ENCODE data around the gene IQCF6.
"Not testable (repeated sequence)": the region's sequence is repeated elsewhere in the genome, so short reads cannot be mapped to it uniquely, and the experiment has no call there.

The IQCF6 gene

DNA sequence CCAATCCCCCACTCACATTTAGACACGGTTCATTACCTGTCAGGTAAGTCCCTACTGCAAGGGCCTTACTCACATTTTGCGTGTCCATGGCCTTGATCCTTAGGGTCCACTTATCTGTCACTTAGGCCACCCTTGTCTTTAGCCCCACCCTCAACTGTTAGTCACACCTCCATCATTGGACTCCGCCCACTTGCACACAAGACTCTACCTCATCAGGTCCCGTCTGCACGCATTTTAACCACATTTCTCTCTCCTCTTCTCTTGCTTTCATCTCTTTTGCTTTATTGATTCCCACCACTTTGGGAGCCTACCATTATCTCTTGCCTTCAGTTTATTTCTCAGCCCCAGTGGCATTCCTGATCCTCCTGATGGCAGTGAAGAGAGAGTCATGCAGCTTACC is at the start of gene IQCF6:
Gene IQCF6, minus strand, starts transcription at position 101 of the 400 bp plus-strand sequence. Its CDS starts 13 bp downstream, at position 88.
- no peak for DNase-seq

DNA sequence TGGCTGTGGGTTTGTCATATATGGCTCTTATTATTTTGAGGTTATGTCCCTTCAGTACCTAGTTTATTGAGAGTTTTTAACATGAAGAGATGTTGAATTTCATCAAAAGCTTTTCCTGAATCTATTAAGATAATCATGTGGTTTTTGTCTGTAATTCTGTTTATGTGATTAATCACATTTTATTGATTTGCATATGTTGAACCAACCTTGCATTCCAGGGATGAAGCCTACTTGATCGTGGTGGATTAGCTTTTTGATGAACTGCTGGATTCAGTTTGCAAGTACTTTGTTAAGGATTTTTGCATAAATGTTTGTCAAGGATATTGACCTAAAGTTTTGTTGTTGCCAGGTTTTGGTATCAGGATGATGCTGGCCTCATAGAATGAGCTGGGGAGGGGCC is 49.3 kb upstream of the IQCF6 start:
- DNase-seq: no peak

GRCh38 chr3:51819709-51820406 is 40.8 kb upstream of the IQCF6 start:
- DNase-seq: no peak

GRCh38 chr3:51819151-51819550 is 40.1 kb upstream of the IQCF6 start:
- no peak for DNase-seq

DNA sequence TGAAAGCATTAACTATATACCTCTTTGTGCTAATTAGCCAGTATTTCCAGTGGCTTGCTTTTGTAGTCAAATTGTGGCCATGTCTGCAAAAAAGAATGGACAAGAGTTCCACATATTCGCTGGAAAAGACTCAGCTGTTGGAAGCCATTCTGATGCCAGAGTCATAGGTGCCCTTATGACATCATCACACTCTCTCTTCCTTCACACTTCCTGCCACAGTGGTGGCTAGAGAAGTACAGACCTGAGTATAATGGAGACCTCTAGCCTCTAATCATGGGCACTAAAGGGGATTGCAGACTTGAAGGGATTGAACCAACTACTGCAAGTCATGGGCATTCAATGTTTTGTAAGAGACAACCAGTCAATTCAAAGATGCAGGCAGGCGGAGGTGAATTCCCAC is 38.3 kb upstream of the IQCF6 start:
- DNase-seq: no peak

GRCh38 chr3:51816723-51817122 is 37.7 kb upstream of the IQCF6 start:
- DNase-seq: no peak

DNA sequence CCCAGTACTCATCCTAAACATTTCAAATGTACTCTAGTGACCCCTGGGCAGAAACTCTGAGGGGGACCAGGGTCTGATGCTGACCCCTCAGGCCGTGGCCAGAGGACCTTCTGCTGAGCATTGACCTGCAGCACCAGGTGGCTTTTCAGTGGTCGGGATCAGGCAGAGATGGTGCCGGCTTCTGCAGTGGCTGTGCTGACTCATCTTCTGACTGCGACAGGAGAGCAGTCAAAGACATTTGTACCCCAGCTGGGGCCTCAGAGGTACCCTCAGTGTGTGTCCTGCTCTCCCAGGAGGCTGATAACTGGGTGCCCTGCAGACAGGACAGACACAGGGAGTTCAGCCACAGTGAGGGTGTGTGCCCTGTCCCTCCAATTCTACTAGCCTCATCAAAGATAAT is 36.6 kb upstream of the IQCF6 start:
- DNase-seq: no peak

GRCh38 chr3:51814034-51814433 is 35.0 kb upstream of the IQCF6 start:
- DNase-seq: no peak

DNA sequence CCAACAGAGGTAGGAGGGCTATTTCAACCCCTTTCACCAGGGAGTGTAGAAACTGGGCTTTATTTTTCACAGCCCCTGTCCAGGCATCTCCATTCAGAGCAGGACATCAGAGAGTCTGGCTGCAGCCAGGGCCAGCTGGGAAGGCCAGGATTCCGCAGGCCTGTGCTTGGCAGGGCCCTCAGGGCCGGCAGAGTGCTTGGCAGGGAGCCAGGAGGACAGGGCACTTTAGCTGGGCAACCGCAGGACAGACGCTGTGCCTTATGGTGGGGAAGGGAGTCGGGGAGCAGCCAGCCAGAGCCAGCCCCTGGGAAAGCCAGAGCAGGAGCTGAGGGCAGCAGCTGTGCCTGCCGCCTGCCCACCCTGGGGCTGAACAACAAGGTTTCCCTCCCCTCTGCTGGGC is 34.5 kb upstream of the IQCF6 start:
- DNase-seq: no peak

DNA sequence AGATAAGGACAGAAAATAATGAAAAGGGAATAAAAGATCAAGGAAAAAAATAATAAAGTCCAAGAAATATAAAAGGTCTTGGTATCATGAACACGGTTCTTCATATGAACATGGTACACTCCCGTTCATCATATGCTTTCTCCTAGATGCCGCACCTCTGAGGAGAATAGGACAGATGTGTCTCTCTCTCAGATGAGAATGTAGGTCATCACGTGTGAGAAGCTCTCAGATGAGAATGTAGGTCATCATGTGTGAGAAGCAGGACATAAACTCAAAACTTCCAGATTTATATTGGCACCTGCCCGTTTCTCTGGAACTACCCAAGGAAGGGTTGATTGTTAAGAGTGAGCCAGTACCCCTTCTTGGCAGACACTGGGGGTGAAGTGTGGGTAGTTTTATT is 29.9 kb upstream of the IQCF6 start:
- no peak for DNase-seq

DNA sequence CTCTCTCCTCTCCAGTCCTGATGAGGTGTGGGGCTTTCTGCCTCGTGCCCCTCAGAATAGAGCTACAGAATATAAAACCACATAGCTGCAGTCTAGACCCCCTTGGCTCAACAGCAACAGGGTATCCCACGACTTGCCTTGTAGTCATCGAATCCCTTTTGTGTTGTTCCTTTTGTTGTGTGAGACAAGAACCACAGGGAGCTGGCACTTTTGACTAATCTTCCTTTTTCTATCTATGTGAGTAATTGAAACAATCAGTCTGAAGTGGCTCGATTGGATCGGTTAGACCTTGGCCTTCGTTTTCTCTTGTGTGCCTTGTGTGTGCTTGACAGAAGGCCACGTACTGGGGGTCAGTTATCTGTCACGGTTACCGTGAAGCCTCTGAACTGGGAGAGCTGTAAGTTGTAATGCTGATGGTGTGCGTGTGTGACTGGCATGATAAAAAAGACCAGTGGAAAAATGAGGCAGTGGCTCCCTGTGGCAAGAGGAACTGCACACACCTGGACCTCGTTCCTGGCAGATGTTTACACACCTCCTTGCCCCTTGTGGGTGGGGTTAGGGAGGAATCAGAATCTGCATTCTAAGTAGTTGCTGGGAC is 23.2 kb upstream of the IQCF6 start:
- DNase-seq: no peak

- no peak for DNase-seq
Observed at GRCh38 chr3:51800750-51801125, 21.7 kb upstream of the IQCF6 start.

- no peak for DNase-seq
Observed at GRCh38 chr3:51799879-51800749, 21.1 kb upstream of the IQCF6 start.

DNA sequence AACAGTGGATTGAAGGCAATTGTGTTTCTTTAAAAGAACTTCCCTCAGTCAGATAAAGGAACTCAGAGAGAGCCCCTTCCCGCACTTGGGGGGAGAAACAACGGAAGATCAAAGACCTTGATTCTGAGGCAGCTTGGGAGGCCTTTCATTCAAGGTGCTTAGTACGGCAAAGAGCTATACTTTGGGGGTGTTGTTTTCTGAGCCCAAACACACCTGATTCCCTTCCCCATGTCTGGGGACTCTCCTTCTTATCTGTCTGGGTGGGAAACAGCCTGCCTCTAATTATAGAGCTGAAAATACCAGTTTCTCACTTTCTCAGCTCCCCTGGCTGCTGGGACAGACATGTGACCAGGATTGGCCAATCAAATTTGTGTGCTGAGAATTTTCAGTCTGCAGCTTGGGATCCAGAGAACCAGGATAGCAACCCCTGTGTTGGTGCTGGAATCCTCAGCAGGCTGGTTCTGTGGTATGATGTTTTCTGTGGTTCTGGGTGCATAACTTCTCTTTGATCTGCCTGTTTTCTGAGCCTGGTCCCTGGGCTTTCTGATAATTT is 19.4 kb upstream of the IQCF6 start:
- no peak for DNase-seq

DNA sequence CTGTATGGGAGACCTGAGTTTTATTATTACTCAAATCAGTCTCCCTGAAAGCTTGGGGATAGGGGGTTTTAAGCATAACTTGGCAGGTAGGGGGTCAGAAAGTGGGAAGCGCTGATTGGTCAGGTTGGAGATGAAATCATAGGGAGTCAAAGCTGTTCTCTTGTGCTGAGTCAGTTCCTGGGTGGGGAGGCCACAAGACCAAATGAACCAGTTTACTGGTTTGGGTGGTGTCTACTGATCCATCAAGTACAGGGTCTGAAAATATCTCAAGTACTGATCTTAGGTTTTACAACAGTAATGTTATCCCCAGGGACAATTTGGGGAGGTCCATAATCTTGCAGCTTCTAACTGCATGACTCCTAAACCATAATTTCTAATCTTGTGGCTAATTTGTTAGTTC is 17.8 kb upstream of the IQCF6 start:
- DNase-seq: no peak

DNA sequence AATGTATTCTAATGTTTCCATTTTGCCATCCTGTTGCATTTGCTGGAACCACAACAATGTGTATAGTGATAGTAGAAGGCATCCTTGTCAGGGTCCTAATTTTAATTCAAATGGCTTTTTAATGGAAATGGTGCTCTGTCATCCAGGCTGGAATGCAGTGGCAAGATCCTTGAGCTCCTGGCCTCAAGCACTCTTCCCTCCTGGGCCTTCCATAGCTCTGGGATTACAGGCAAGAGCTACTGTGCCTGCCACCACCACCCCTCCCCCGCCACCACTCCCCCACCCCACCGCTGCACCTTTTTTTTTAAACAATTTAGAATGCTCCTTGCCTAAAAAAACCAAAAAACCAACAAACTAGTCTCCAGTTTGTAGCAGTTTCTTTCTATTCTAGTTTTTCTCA is 15.2 kb upstream of the IQCF6 start:
- DNase-seq: no peak

DNA sequence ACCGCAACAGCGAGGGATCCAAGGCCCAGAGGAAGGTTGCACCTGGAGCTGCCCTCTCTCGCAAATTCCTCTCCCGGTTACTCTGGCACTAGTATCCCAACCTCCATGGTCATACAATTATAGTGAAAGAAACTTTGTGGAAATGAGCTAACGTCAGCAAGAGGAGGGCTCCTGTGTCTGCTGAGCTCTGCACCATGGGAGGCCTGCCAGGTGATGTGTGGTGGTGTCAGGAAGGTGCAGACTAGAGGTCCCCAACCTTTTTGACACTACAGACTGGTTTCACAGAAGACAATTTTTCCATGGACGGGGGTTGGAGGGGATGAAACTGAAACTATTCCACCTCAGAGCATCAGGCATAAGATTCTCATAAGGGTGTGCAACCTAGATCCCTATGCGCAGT is 13.2 kb upstream of the IQCF6 start:
- DNase-seq: no peak

- DNase-seq: no peak
Observed at GRCh38 chr3:51789437-51789836, 10.4 kb upstream of the IQCF6 start.

DNA sequence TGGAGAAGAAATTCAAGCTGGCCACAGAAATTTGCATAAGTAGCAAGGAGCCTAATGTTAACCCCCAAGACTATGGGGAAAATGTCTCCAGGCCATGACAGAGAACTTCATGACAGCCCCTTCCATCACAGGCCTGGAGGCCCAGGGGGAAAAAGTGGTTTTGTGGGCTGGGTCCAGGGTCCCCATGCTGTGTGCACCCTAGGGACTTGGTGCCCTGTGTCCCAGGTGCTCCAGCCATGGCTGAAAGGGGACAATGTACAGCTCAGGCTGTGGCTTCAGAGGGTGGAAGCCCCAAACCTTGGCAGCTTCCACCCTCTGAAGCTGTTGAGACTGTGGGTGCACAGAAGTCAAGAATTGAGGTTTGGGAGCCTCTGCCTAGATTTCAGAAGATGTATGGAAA is 8.5 kb upstream of the IQCF6 start:
- DNase-seq: not testable (repeated sequence)

GRCh38 chr3:51786267-51786666 is 7.2 kb upstream of the IQCF6 start:
- DNase-seq: no peak

DNA sequence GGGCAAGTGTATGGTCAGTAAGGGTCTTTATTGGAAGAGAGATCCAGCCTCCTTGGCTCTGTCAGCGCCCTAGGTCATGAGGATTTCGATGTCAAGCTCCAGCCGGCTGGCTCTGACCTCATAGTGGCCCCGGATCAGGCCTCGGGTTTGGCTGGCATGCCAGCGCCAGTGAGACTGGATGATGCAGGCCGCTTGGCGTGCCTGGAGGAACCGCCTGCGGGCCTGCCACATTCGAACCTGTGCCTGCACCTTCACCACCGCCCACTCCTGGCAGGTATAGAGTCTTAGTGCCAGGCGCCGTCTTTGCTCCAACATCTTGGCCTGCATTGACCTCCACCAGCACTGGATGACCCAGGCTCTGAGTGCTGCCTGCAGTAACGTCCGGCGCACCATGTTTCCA is 483 bp downstream of the IQCF6 start:
- DNase-seq: no peak

GRCh38 chr3:51777985-51778384 is 1.1 kb downstream of the IQCF6 start:
- no peak for DNase-seq

- no peak for DNase-seq
Observed at GRCh38 chr3:51773529-51774056, 5.4 kb downstream of the IQCF6 start.

DNA sequence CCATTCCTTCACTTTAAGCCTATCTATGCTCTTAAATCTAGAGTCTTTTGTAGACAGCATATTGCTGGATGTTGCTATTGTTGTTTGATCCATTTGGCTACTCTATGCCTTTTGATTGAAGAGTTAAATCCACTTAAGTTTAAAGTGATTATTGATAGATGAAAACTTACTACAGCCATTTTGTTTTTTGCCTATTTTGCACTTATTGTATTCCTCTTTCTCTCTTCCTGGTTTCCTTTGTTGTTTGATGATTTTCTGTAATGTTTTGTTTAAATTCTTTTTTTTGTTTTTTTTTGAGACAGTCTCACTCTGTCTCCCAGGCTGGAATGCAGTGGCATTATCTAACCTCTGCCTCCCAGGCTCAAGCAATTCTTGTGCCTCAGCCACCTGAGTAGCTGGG is 19.8 kb downstream of the IQCF6 start:
- no peak for DNase-seq

Measured in NCI-H1436 treated with DMSO at 0.1 percent for 48 hours (cell line).